HG03196 (cell line): Measurements from ENCODE around the gene SLC7A14.

Source experiments
- ATAC-seq: cut with Tn5 transposase; IDR thresholded peaks from one replicate; pipeline ENCODE4 v1.9.1; 2021; ENCODE audit not compliant: unreplicated experiment

The SLC7A14 gene

DNA sequence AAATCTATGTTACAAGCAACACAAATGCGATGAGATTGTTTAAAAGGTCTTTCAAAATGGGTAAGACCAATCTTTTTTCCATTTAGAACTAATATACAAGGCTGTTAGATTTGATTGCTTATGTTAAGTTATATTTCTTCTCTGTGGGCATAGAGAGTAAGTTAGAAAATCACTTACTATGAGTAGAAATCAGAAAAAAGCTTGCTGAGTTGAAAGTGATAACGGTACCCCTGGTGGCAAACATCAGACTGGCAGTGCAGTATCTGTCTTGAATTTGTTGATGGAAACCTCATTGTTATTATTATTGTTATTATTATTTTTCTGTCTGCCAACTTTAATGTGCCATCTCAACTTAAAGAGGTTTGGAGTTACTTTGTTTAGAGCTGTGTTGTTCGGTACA, 154.8 kb downstream of the SLC7A14 start:
- ATAC-seq, result no peak

DNA sequence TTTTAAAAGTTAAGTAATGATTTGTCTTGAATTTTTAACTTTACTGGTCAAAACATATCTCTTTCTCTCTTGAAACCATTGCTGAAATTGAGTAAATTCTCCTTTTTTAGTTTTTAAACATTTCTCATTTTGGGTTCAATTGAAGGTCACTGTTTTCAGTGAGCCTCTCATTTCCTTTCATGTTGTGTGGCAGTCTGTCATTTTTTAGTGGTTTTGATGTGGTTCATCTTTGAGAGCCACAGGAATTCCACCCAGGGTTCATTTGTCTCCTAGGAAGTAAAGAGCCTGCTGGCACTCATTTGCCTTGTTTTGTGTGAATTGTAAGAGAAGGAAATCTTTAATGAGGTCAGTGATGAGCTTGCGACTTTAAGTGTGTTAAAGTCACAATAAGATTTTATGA, 156.8 kb downstream of the SLC7A14 start:
- ATAC-seq, result no peak

DNA sequence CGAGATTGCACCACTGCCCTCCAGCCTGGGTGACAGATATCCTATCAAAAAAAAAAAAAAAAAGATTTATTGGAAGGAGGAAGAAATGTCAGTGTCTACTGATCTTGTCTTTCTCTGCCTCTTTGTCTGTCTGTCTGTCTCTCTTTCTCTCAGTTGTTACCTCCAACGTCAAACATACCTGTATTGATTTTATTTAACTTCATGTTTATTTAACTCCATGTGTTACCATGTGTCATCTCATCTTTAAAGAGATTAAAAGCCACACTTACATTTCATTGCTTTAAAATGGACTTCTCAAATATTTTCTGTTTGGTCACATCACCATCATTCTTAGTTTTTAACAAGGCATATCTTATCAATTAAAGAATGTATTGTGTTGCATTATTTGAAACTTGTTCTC, 157.8 kb downstream of the SLC7A14 start:
- ATAC-seq, result no peak

DNA sequence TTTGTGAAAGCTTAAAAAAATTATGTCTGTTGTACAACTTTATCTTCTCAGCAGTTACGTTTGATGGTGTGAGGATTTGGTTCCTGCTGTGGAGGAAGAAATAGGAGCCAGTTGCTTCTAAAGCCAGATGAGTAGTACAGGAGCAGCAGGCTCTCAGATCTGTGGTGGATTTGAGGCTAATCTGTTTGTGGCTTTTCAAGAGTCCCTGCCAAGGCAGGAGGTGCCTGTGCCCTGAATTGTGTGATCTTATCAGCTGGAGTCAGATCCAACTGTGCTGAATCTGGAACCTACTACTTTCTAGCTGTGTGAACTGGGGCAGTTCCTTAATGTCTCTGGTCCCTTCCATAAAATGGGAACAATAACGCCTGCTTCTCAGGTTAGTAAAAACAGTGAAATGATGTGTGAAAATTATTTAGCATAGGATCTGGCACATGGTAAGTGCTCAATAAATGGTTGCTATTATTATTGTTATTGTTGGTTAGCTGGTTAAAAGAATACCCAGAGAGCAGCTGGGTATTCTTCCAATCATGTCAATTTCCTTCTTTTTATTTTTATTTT, 159.6 kb downstream of the SLC7A14 start:
- ATAC-seq, result no peak

DNA sequence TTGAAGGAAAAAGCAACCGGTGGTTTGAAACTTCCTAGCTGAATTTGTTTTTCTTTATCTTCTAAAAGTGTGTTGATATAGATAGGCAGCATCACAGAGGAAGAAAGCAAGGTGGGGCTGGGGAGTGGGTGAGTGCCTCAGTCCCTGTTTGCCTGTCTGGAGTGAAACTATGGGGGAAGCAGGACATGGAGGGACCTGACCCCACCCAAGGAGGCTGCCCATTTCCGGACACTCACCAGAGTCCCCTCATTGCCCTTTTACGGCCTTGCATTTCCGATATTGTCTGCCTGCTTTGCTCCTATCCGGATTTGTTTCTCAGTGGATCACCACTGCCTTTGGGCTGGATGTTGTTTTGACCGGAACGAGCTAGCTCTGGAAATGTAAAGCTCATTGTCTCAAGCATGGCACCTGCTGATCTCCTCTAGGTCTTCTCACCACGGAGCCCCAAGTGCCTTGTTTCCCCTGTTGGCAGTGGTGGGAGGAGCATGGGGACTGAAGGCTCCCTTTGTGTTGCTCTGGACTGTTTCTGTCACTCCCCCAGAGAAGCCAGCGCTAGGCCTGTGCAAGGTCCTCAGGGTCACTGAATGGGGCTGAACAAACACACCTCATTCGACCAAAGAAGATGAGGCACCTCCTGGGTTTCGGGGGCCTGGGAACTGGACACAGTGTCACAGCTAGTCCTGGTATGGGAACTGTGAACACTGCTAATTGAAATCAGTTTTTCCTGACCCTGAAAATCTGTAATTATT, 160.2 kb downstream of the SLC7A14 start:
- no peak for ATAC-seq

DNA sequence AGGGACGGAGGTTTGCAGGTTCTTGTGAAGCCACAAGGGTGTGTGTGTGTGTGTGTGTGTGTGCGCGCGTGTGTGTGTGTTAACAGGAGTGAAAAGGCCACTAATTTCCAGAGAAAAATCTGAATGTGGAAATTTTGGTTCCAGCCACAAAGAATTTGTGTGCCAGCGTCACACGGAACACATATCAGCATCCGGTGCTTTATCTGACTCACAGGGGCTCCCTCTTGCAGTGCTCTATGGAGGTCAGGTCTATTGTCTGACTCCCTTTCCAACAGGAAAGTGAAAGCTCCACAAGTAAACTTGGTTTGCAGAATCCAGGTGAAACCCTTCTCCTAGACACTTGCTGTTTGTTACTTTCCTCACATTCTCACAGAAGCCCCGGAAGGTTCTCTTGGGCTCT, 161.0 kb downstream of the SLC7A14 start:
- ATAC-seq, result no peak

DNA sequence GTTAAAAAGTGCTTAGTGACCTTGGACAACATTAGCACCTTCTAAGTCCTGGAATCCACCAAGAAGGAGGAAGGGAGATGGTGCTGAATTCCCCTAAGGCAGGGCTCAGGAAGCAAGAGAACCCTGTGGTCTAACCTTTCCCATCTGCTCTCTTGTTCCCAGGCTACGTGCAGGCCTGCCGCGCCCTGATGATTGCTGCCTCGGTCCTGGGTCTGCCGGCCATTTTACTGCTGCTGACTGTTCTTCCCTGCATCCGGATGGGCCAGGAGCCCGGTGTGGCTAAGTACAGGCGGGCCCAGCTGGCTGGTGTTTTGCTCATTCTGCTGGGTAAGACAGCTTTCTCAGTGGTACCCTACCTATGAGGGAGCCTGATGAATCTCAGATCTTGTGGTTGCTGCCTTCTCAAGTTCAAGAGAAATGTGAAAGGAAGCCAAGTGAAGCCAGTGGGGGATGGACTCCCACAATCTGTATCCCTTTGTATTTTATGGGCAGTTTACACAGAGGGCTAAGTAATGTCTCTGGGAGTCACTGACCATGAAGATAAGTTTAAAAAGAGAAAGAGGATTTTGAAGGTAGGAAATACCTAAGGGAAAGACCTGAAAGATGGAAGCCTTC, 162.8 kb downstream of the SLC7A14 start:
- no peak for ATAC-seq

DNA sequence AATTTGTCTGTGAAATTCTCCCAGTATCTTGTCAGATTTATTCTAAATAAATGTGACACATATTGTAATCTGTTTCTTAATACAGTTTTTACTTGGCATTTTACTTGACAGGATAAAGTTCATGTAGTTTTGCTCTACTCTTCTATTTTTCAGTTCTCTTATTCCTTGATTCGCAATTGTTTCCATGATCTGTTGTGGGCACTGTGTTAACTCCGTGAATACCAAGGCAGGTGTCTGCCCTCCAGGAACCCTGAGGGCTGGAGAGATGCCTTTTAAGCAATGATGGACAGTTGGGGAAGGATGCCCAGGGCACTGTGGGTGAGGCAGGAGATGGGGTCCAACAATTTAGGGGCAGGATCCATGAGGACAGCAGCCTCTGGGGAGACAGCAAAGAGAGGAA, 164.1 kb downstream of the SLC7A14 start:
- ATAC-seq, result no peak

DNA sequence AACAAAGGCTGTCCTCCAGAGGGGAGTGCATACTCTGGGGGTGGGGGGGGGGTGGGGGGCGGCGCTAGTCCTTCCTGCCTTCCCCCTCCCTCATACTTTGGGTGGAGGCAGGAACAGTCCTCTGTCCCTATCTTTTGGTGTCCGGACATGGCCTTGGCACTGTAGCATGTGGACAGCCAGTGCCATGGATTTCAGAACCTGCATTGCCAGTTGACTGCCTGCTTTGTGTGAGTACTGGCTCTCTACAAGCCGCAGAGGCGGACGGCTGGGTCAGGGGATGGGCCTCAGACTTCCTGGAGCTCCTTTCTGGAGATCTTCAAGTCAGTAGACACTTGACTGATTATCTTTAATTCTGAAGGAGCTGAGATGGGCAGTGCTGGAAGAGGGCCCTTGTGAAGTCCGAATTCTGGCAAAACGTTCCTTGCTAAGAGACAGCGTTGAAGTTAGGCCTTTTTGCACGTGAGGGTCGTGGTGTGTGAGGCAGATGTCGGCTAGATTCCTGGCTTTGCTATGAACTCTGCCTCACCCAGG, 164.7 kb downstream of the SLC7A14 start:
- ATAC-seq, result no peak

DNA sequence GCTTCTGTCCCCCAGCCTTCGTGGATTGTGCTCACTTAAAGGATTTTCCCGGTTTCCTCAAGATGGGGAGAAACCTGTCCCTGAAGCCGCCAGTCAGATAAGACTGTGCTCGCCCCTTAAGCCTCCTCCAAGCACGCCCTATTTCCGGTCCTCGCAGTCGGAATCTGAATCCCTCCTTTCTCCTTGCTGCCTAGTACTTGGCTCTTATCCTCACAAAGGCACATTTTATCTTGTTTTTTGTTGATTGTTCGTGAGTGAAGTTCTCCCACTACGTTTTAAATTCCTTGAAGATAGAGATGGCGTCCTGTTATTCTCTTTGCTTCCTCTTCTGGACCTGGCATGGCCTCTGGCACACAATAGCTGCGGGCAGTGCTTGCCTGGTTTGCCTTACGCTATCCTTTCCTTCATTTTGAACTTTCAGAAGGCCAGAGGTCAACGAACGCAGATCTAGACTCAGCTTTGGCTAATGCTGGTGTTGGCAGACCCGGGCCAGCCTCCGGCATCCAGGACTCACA, 165.5 kb downstream of the SLC7A14 start:
- no peak for ATAC-seq

DNA sequence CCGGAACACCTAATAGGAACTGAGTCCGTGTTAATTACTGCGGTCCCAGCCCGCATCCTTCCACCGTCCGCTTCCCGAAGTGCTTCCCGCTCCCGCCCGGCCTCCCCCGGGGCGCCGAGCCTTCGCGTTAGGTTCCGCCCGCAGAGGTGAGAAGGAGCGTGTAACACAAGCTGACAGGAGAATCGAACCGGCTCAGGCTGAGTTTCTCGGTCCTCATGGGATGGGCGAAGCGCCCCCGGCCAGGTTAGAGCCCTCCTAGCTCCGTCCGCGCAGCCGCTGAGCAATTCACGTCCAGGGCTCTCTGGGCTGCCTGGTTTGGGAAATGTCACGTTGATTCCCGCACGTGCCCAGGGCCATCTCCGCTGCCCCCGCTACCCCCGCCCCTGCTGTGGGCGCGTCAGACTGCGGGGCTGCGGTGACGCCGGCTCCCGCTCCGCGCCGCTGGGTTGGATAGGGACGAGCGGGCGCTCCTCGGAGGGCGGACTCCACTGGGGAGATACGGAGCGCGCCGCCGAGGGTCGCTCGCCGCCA, 166.3 kb downstream of the SLC7A14 start:
- no peak for ATAC-seq

DNA sequence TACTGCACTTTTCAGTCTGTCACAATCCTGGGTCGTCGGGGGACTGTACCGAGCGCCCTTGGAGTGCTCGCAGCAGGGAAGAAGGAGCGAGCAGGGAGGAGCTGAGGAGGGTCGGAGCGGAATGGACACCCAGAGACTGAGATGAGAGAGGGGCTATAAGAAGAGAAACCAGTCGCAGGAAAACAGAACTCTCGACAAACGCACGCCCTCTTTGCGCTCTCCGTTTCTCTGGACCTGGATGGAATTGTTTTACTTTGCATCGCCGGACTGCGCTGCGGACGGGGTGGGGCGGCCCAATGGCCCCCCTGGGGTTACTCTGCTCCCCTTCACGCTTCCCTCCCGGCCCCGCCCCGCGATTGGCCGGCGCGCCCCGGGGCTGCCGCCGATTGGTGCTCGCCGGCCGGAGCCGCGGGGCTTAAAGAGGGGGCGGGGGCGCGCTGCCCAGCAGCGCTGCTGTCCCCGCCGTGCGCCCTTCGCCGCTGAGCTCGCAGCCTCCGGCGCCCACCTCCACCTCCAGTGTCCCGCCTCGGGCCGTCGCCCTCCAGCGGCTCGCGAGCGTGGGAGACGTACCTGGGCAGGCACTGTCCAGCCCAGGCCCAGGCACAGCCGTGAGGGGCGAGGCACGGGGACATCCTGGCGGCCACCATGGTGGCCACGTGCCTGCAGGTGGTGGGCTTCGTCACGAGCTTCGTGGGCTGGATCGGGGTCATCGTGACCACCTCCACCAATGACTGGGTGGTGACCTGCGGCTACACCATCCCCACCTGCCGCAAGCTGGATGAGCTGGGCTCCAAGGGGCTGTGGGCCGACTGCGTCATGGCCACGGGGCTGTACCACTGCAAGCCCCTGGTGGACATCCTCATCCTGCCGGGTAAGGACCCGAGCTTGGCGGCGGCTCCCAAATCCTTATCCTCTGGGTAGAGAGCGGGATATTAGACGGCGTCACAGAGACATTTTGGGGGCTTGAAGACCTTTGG, 167.2 kb downstream of the SLC7A14 start, which contains the start of gene CLDN11:
CLDN11 (plus strand) TSS at position 447 of the 977 bp plus-strand sequence; CDS start at position 646, 199 bp downstream.
- no peak for ATAC-seq

DNA sequence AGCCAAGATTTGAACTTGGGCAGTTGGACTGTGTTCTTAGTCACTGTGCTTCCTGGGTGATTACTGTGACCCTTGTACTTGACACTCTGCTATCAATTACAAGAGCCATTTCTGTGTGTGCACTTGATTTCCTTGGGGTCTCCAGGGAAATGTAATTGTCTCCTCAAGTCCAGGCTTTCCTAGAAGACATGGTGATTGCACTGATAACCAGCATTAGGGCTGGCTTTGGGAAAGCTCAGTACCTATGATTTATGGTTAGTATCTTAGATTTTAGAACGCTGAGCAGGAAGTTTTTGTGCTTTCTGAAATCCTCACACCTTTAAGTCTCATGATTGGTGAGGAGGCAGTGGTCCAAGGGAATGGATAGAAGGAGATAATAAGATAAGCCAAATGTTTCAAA, 168.8 kb downstream of the SLC7A14 start:
- ATAC-seq, result no peak

DNA sequence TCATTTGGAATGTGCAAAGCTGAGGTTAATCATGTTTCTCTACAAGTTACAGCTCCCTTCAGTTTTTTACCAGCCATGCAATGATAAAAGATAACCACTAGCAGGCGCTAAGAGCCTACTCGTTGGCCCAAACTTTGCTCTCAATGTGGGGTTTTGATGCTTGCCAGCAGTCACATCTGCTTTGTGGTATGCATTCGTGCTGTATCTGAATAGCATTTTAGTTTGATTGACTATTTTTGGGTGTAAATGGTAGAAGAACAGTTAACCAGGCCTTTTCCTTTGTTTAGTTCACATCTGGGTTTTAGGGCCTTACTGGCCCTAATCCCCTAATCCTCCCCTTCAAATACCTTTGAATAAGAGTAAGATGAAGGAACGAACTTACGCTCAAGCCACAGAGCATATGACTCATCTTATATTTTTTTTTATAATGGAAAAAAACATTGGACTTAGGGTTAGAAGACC, 171.6 kb downstream of the SLC7A14 start:
- no peak for ATAC-seq

DNA sequence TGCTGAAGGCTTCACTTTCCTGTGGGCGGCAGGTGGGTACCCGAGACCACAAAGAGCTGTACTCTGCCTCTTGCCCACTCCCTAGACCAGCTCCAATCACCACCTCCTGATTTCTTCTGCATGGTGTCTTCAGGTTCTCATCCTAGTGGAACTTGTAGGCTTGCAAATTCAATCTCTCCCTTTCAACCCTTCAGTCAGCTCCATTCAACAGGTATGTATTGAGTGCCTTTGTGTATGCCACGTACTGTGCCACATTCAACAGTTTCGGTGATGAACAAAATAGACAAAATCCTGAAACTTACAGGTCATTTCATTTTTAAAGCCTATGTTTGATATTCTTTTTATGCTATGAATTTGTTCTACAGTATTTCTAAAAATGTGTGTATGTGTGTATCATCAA, 172.6 kb downstream of the SLC7A14 start:
- ATAC-seq, result no peak

DNA sequence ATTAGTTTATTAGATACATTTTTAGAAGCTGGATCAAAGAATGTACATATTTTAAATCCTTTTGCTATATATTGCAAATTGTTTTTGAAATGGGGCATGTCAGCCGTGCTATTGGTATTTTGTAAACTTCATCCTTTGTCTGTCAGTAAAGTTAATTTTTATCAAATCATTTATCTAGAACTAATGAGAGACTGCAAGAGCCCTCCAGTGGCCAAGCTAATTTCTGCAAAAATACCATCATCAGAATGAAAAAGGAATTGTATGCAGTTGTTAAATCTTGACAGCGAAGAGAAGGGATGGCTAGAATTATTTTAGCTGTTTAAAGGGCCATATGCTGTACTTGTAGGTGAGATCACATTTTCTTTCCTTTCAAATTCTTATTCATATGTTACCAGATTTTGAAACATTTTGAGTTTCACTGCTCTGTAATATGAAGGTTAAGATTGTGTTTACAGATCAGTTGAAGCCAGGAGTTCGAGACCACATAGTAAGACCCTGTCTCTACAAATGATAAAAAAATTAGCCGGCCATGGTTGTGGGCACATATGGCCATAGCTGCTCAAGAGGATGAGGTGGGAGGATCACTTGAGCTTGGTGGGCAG, 175.3 kb downstream of the SLC7A14 start:
- no peak for ATAC-seq
